ENCODE measurements around the gene HYI.

GRCh38 chr1:43427941-43428340 is 25.8 kb downstream of the HYI start:
- TF ChIP-seq CTCF (IDR thresholded peaks at IDR 0.05): no peak
- TF ChIP-seq POLR2A (IDR thresholded peaks at IDR 0.05): no peak
